Panc1 (cell line): ENCODE measurements around the gene ANKRD13C.
"Not testable (repeated sequence)": the region's sequence is repeated elsewhere in the genome, so short reads cannot be mapped to it uniquely, and the experiment has no call there.

Experiments
- POLR2AphosphoS5 ChIP-seq: IDR thresholded peaks from 2 replicates; pipeline ENCODE4 v1.6.1; 2012; ENCODE audit warnings: mild to moderate bottlenecking, low read depth, low read length, moderate library complexity
- TF ChIP-seq, protein P1 (sequence below): fragments of 450-650 bp; IDR thresholded peaks from 2 replicates; pipeline ENCODE4 v1.5.1; 2017; ENCODE audit warnings: mild to moderate bottlenecking

DNA sequence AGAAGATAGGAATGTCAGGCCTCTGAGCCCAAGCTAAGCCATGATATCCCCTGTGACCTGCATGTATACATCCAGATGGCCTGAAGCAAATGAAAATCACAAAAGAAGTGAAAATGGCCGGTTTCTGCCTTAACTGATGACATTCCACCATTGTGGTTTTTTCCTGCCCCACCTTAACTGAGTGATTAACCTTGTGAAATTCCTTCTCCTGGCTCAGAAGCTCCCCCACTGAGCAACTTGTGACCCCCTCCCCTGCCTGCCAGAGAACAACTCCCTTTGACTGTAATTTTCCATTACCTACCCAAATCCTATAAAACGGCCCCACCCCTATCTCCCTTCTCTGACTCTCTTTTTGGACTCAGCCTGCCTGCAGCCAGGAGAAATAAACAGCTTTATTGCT, 19.1 kb upstream of the ANKRD13C start:
- not testable (repeated sequence) for TF ChIP-seq POLR2AphosphoS5
- TF ChIP-seq, protein P1, sequence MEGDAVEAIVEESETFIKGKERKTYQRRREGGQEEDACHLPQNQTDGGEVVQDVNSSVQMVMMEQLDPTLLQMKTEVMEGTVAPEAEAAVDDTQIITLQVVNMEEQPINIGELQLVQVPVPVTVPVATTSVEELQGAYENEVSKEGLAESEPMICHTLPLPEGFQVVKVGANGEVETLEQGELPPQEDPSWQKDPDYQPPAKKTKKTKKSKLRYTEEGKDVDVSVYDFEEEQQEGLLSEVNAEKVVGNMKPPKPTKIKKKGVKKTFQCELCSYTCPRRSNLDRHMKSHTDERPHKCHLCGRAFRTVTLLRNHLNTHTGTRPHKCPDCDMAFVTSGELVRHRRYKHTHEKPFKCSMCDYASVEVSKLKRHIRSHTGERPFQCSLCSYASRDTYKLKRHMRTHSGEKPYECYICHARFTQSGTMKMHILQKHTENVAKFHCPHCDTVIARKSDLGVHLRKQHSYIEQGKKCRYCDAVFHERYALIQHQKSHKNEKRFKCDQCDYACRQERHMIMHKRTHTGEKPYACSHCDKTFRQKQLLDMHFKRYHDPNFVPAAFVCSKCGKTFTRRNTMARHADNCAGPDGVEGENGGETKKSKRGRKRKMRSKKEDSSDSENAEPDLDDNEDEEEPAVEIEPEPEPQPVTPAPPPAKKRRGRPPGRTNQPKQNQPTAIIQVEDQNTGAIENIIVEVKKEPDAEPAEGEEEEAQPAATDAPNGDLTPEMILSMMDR = not testable (repeated sequence)
